ENCODE results near the gene SMOC2. TPM values are rescaled to one million over a fixed set of nuclear protein-coding genes. Genes with fewer than 3 reads are reported as not detected.

The SMOC2 gene
- total and polyA plus RNA-seq, 2 donors (not counting 1 experiment from before 2014, with no cell fraction given): 0.37 TPM; not detected in 1

DNA sequence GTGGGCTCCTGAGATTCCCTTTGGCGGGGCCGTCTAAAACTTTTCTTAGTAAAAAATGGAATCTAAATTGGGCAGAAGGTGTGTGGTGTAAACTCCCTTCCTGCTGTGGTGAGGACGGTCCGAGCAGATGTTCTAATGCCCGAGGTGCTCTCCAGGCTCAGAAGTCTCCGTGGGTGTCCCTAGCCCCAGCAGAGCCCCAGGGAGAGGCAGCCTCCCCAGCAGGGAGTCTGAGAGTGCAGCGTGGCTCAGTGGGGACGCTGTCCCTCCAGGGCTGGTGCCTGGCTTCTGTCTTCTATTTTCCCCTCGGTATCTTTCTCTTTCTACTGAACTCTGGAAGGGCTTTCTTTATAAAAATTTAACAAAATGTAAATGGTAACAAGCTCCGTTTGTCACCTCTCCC, 208.2 kb downstream of the SMOC2 start:
- Histone ChIP-seq H3K79me2 (ENCODE audit: control insufficient read depth, insufficient read depth, low read length) (no peaks in the 10 kb centered on the region), H3K4me1 (ENCODE audit: control insufficient read depth in 2 of 2, insufficient read depth in 2 of 2, low read length in 2 of 2) (no peaks in the 10 kb centered on the region), H3K27me3 (replicated peaks in 1 of 4; ENCODE audit: control extremely low read depth in 1 of 4, control insufficient read depth in 3 of 4, insufficient read depth in 4 of 4, low read length in 3 of 4) (no peaks in the 10 kb centered on the region), H4K20me1 (ENCODE audit: control insufficient read depth, insufficient read depth, low read length, poor library complexity, severe bottlenecking) (no peaks in the 10 kb centered on the region), H3K4me3 (ENCODE audit: control extremely low read depth in 1 of 5, extremely low read depth in 1 of 5, insufficient read depth in 1 of 5, low read depth in 2 of 5, low read length in 4 of 5) (no peak overlapping the region), H3K9ac (ENCODE audit: low read length) (no peak overlapping the region), H3K27ac (ENCODE audit: low read length in 2 of 2) (no peak overlapping the region), H3K4me2 (replicated peaks; ENCODE audit: low read depth, low read length, poor library complexity, severe bottlenecking) (no peak overlapping the region), H3K36me3 (replicated peaks in 1 of 2; ENCODE audit: control extremely low read depth in 1 of 2, control insufficient read depth in 1 of 2, extremely low read depth in 1 of 2, insufficient read depth in 2 of 2, low read length in 1 of 2) (no peaks in the 10 kb centered on the region), H3K9me3 (ENCODE audit: control extremely low read depth in 1 of 3, control insufficient read depth in 2 of 3, insufficient read depth in 1 of 3, low read length in 2 of 3) (peaks cover 0 to 6% (median 0%) of the 10 kb centered on the region in 3 donors), H2AFZ (ENCODE audit: insufficient read depth, low read depth, low read length, poor library complexity, severe bottlenecking) (no peak overlapping the region)
- WGBS (ENCODE audit: insufficient coverage): 37% methylated on average over 6 of the region's 10 CpGs
- intact Hi-C loops (cut with micrococcal nuclease): no loop called here
- Mint-ChIP-seq H3K4me3 (no peak overlapping the region), H3K9me3 (ENCODE audit: insufficient read depth) (no peaks in the 10 kb centered on the region), H3K4me1 (no peaks in the 10 kb centered on the region), H3K27me3 (no peaks in the 10 kb centered on the region), H3K27ac (no peak overlapping the region)
- TF ChIP-seq, protein P1, sequence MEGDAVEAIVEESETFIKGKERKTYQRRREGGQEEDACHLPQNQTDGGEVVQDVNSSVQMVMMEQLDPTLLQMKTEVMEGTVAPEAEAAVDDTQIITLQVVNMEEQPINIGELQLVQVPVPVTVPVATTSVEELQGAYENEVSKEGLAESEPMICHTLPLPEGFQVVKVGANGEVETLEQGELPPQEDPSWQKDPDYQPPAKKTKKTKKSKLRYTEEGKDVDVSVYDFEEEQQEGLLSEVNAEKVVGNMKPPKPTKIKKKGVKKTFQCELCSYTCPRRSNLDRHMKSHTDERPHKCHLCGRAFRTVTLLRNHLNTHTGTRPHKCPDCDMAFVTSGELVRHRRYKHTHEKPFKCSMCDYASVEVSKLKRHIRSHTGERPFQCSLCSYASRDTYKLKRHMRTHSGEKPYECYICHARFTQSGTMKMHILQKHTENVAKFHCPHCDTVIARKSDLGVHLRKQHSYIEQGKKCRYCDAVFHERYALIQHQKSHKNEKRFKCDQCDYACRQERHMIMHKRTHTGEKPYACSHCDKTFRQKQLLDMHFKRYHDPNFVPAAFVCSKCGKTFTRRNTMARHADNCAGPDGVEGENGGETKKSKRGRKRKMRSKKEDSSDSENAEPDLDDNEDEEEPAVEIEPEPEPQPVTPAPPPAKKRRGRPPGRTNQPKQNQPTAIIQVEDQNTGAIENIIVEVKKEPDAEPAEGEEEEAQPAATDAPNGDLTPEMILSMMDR (IDR thresholded peaks at IDR 0.05): no peak
- TF ChIP-seq EZH2 (IDR thresholded peaks at IDR 0.05; ENCODE audit: borderline replicate concordance, insufficient read depth, low read depth, low read length, poor library complexity, severe bottlenecking): no peak
- ChIA-PET CTCF (no interaction called here), POLR2A (no interaction called here)
- DNase-seq: no peak
- ATAC-seq (ENCODE audit: low read depth): no peak

DNA sequence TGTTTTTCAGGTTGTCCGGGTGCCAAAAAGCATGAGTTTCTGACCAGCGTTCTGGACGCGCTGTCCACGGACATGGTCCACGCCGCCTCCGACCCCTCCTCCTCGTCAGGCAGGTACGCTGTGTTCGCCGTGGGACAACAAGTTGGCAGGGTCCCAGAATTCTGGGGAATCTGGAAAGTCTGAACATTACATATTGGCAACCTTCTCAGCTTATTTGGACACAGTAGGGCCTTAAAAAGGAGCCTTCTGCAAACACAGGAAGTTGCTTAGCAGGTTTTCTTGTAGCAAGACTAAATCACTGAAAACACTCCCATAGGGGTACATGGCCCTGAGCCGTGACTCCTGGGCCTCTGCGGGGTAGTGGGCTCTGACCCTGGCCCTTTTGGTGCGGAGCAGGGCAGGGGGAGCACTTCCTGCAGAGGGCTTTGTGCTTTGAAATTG, 209.7 kb downstream of the SMOC2 start:
- H3K4me1 ChIP-seq (ENCODE audit: control insufficient read depth in 2 of 2, insufficient read depth in 2 of 2, low read length in 2 of 2): no peaks in the 10 kb centered on the region
- no peaks in the 10 kb centered on the region for H3K36me3 ChIP-seq (replicated peaks in 1 of 2; ENCODE audit: control extremely low read depth in 1 of 2, control insufficient read depth in 1 of 2, extremely low read depth in 1 of 2, insufficient read depth in 2 of 2, low read length in 1 of 2)
- intact Hi-C loops (cut with micrococcal nuclease): no loop called here
- ATAC-seq (ENCODE audit: low read depth): no peak
- peaks cover 2% of the 10 kb centered on the region for H3K9me3 Mint-ChIP-seq (ENCODE audit: insufficient read depth)
- H3K27ac Mint-ChIP-seq: no peak overlapping the region
- CTCF ChIA-PET: no interaction called here
- H3K9ac ChIP-seq (ENCODE audit: low read length): no peak overlapping the region
- H3K27me3 Mint-ChIP-seq: no peaks in the 10 kb centered on the region
- H3K4me3 Mint-ChIP-seq: no peak overlapping the region
- H3K27ac ChIP-seq (ENCODE audit: low read length in 2 of 2): no peak overlapping the region
- H3K4me2 ChIP-seq (replicated peaks; ENCODE audit: low read depth, low read length, poor library complexity, severe bottlenecking): no peak overlapping the region
- WGBS (ENCODE audit: insufficient coverage): 89% methylated on average over 15 of the region's 15 CpGs
- no peak for TF ChIP-seq EZH2 (IDR thresholded peaks at IDR 0.05; ENCODE audit: borderline replicate concordance, insufficient read depth, low read depth, low read length, poor library complexity, severe bottlenecking)
- TF ChIP-seq, protein P1 (IDR thresholded peaks at IDR 0.05): no peak
- POLR2A ChIA-PET: no interaction called here
- no peak overlapping the region for H2AFZ ChIP-seq (ENCODE audit: insufficient read depth, low read depth, low read length, poor library complexity, severe bottlenecking)
- peaks cover 0 to 6% (median 0%) of the 10 kb centered on the region in 3 donors for H3K9me3 ChIP-seq (ENCODE audit: control extremely low read depth in 1 of 3, control insufficient read depth in 2 of 3, insufficient read depth in 1 of 3, low read length in 2 of 3)
- no peak for DNase-seq
- no peaks in the 10 kb centered on the region for H4K20me1 ChIP-seq (ENCODE audit: control insufficient read depth, insufficient read depth, low read length, poor library complexity, severe bottlenecking)
- no peaks in the 10 kb centered on the region for H3K4me1 Mint-ChIP-seq
- H3K79me2 ChIP-seq (ENCODE audit: control insufficient read depth, insufficient read depth, low read length): no peaks in the 10 kb centered on the region
- H3K27me3 ChIP-seq (replicated peaks in 1 of 4; ENCODE audit: control extremely low read depth in 1 of 4, control insufficient read depth in 3 of 4, insufficient read depth in 4 of 4, low read length in 3 of 4): no peaks in the 10 kb centered on the region
- H3K4me3 ChIP-seq (ENCODE audit: control extremely low read depth in 1 of 5, extremely low read depth in 1 of 5, insufficient read depth in 1 of 5, low read depth in 2 of 5, low read length in 4 of 5): no peak overlapping the region

All from B cell (primary cell).